22Rv1 (cell line): ENCODE data around the gene COL11A2.
A peak's percentile ranks its signal among the peaks of the same experiment; 100 is the strongest.

Source experiments
- CTCF ChIP-seq: fragments of 450-650 bp; IDR thresholded peaks from 2 replicates; pipeline ENCODE4 v1.5.1; 2017; ENCODE audit warnings: mild to moderate bottlenecking
- ZFX ChIP-seq: fragments of 450-650 bp; IDR thresholded peaks from 2 replicates; pipeline ENCODE4 v1.6.1; 2017; ENCODE audit warnings: antibody characterized with exemption, borderline replicate concordance

- TF ChIP-seq CTCF, result peak; percentile 83
- no peak for TF ChIP-seq ZFX
Measured at GRCh38 chr6:33197431-33198048, 5.3 kb upstream of the COL11A2 start.
